Astrocyte (in vitro differentiated cells and primary cell): ENCODE data around the gene FOXN4. TPM values are rescaled to one million over a fixed set of nuclear protein-coding genes. Genes with fewer than 3 reads are reported as not detected.

Experiments
- total RNA-seq: library from RNA; stranded (reverse); gene quantifications from 2 replicates; pipeline ENCODE4 v1.2.1, GENCODE V29; 2021

FOXN4 gene
- total RNA-seq, 1 donor from 2014 or later: not detected

Other genes with a start within 250 kb of the FOXN4 start
- gene ALKBH2, start 215.8 kb downstream of the FOXN4 start, total RNA-seq: 5.1 and 6.0 TPM in 2 replicates
- 20.5 and 21.9 TPM in 2 replicates for gene UNG, start 211.7 kb downstream of the FOXN4 start, total RNA-seq
- gene ACACB, start 192.7 kb downstream of the FOXN4 start, total RNA-seq: 1.7 and 3.9 TPM in 2 replicates
- gene MYO1H, start 38.6 kb upstream of the FOXN4 start, total RNA-seq: not detected in 2 replicates
- 118 and 120 TPM in 2 replicates for gene KCTD10, start 168.0 kb upstream of the FOXN4 start, total RNA-seq
- gene UBE3B, start 168.3 kb upstream of the FOXN4 start, total RNA-seq: 34.4 and 42.6 TPM in 2 replicates